Measurements from ENCODE around the gene RPTOR. TPM values are rescaled to one million over a fixed set of nuclear protein-coding genes. Genes with fewer than 3 reads are reported as not detected.

RPTOR gene
- total RNA-seq, 4 donors from 2014 or later = 23.6 to 37.0 (median 27.8) TPM

DNA sequence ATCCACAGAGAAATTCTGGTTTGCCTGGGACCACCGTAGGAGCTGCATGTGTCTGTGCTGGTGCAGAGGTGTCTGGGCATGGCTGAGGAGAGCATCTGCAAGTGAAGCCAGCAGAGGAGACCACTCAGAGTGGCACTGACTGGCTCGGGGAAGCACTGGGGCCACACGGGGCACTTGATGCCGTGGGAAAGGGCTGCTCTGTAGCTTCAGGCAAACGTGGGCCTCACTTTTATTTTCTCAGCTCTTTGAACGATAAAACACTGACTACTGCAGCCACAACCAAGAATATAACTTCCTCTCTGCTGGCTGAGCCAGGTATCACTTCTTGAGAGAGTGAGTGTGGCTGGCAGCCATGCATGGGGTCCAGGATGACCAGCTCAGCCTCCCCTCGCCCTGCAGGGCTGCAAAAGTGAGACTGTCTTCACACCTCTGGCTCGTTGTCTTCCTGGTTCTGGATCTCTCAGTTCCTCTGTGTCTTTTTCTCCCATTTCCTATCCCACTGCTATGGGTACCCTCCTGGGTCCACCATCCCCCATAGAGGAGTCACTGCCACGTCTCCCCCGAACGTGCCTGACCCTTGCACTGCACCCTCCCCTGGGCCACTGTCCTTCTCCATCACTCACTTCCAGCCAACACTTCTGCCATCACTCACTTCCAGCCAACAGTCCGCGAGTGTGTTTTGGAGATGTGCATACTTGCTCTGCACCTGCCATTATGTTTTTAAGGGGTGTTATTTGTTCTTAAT is 245.6 kb downstream of the RPTOR start:
- ATAC-seq (ENCODE audit: low FRiP score) = no peak
- TF ChIP-seq, protein P1, sequence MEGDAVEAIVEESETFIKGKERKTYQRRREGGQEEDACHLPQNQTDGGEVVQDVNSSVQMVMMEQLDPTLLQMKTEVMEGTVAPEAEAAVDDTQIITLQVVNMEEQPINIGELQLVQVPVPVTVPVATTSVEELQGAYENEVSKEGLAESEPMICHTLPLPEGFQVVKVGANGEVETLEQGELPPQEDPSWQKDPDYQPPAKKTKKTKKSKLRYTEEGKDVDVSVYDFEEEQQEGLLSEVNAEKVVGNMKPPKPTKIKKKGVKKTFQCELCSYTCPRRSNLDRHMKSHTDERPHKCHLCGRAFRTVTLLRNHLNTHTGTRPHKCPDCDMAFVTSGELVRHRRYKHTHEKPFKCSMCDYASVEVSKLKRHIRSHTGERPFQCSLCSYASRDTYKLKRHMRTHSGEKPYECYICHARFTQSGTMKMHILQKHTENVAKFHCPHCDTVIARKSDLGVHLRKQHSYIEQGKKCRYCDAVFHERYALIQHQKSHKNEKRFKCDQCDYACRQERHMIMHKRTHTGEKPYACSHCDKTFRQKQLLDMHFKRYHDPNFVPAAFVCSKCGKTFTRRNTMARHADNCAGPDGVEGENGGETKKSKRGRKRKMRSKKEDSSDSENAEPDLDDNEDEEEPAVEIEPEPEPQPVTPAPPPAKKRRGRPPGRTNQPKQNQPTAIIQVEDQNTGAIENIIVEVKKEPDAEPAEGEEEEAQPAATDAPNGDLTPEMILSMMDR (IDR thresholded peaks at IDR 0.05) = no peak
- no peak for DNase-seq (ENCODE audit: low spot score)

DNA sequence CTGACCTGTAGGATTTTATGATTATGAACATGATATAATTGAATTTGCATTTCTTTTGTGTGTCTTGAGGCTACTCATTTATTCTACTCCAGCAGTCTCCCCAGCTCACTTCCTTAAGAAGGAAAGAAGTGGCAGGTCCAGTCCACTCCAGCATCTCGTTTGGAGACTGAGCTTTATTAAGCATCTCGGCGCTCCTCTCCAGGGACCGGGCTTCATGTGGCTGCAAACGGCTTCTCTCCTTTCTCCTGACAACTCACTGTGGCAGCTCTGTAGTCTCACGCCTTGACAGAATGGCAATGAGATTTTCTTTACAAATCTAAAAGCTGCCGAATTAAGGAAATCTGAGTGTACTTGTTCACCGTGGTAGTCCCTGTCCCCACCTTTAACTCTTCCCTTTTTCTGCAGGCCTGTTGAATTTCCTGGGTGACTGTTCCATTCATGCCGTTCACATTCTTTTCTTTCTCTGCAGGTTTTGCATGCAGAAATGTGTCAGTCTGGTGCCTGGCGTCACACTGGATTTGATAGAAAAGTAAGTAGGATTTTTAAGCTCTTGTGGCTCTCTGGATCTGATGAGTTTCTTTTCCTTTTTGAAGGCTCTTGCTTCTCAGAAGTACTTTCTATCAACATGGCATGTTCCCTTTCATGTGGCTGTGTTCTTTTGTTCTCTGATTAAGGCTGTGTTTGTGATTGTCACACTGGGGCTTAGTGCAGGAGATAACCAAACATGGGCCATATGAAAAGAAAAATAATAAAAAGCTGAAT is 246.5 kb downstream of the RPTOR start:
- ATAC-seq (ENCODE audit: low FRiP score) (no peak), DNase-seq (ENCODE audit: low spot score) (no peak)
- TF ChIP-seq, protein P1 (IDR thresholded peaks at IDR 0.05) = no peak

DNA sequence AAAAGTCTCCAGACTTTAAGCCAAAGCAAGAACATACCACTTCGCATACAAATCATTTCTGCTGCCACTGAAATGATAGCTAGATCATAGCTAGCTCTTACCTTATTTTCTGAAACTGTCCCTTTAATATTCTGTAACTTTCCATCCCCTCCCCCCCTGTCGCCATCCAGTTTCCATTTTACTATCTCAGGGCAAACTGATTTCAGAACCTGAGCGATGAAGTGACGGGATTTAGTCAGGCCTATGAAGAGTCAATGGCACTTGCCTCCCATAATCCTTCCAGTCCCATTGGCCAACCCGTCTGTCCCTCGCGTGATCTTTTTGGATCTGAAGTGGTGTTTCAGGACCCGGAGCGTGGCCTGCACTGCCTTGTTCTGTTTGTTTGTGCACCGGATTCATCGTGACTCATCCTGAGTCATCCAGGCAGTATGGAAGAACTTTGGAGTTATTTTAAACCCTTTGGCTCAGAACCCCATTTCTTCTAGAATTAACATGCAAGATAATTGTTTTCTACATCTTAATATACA is 247.2 kb downstream of the RPTOR start:
- peak; percentile 59 for ATAC-seq (ENCODE audit: low FRiP score)
- TF ChIP-seq, protein P1 (IDR thresholded peaks at IDR 0.05) = no peak

DNA sequence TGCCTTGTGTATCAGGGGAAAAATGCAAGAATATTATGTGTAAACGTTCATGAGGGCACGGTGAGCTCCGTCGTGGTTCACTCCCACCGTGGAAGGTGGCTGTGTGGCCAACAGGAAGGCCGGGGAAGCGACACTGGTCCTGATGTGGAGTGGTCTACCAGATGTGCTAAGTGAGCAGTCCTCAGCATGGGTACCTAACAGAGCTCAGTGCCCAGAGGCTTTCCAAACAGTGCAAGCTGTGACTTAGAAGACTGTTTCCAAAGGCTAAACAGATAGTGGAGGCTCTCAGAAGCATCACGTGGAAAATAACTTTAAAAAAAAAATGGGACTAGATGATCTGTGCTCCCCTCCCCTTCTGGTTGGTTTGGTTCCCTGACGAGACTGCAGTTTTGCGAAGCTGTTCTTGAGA is 247.7 kb downstream of the RPTOR start:
- ATAC-seq (ENCODE audit: low FRiP score) (no peak), DNase-seq (ENCODE audit: low spot score) (no peak)
- TF ChIP-seq, protein P1 (IDR thresholded peaks at IDR 0.05) = no peak

More for the DNA sequence above, 247.2 kb downstream of the RPTOR start:
- DNase-seq (ENCODE audit: low spot score) = peak; percentile 52

DNA sequence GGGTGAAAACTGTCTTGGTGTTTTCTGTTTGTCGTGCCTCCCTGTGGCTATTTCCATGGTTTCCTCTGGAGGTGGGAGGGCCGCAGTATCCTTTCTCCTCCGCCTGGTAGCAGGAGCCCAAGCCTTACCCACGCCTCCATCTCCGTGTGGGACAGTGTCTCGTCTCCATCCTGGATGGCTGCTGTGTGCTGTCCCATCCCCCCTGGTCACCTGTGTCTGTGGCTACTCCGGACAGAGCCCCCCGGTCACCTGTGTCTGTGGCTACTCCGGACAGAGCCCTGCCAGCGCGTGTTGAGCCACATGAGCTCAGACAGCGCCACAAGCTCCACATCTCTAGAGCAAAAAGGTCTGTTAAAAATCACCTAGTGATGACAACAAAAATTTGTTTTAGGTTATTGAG is 248.8 kb downstream of the RPTOR start:
- TF ChIP-seq, protein P1 (IDR thresholded peaks at IDR 0.05) = no peak
- DNase-seq (ENCODE audit: low spot score) (no peak), ATAC-seq (ENCODE audit: low FRiP score) (no peak)

DNA sequence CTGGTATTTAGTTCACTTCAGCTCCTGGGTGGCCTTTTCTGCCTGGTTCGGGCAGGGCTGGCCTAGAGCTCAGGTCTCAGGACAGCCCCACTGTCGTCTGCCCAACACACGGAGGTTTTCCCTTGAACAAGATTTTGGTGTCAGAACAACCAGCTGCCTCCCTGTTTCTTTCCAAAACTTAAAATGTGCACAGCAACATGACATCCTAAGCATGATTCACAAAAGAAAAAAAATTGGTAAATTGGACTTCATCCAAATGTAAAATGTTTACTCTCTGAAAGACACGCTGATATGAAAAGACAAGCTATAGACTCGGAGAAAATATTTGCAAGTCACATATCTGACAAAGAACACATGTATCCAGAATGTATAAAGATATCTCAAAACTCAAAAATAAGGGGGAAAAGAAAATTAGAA is 249.2 kb downstream of the RPTOR start:
- no peak for ATAC-seq (ENCODE audit: low FRiP score)
- DNase-seq (ENCODE audit: low spot score) = no peak
- TF ChIP-seq, protein P1 (IDR thresholded peaks at IDR 0.05) = no peak
